Cardiac fibroblast (primary cell): ENCODE data around the gene SLIT2.

Experiments
- DNase-seq, 2 donors: peaks; one replicate each; pipeline versions ENCODE4 v3.0.0 to v3.0.0-alpha.2; 2010; ENCODE audit warnings: low read depth in 2 of 2
- H3K4me3 ChIP-seq, 2 donors: replicated peaks in 1 of 2; 1 replicate in 1 of 2; 2 replicates in 1 of 2; pipeline ENCODE4 v1.5.1; 2011; ENCODE audit warnings: low read depth in 2 of 2, low read length in 2 of 2, mild to moderate bottlenecking in 2 of 2, moderate library complexity in 1 of 2
- TF ChIP-seq, protein P1 (sequence below): IDR thresholded peaks from one replicate; pipeline ENCODE4 v1.5.1; 2011; ENCODE audit warnings: low read depth, mild to moderate bottlenecking, low read length, inconsistent platforms

The SLIT2 gene

DNA sequence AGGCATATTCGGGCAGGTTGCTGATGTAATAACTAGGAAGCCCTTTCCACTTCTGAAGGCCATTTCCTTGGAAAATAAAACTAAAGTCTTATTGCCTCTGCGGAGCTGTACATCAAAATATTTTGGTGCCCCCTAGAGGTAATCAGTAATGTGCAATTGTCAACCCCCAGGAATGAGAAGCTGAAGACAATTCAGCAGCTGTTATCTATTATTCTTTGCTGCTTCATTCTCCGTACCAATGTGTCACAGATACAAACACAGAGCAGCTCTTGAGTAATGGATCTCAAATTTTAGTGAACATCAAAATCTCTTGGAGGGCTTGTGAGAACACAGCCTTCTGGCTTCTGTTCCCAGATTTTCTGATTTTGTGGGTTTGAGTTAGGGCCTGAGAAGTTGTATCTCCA lies 3.5 kb upstream of the SLIT2 start:
- H3K4me3 ChIP-seq: no peak overlapping the region
- TF ChIP-seq, protein P1, sequence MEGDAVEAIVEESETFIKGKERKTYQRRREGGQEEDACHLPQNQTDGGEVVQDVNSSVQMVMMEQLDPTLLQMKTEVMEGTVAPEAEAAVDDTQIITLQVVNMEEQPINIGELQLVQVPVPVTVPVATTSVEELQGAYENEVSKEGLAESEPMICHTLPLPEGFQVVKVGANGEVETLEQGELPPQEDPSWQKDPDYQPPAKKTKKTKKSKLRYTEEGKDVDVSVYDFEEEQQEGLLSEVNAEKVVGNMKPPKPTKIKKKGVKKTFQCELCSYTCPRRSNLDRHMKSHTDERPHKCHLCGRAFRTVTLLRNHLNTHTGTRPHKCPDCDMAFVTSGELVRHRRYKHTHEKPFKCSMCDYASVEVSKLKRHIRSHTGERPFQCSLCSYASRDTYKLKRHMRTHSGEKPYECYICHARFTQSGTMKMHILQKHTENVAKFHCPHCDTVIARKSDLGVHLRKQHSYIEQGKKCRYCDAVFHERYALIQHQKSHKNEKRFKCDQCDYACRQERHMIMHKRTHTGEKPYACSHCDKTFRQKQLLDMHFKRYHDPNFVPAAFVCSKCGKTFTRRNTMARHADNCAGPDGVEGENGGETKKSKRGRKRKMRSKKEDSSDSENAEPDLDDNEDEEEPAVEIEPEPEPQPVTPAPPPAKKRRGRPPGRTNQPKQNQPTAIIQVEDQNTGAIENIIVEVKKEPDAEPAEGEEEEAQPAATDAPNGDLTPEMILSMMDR: peak; percentile 58
- DNase-seq: peak; percentile 85 to 88

DNA sequence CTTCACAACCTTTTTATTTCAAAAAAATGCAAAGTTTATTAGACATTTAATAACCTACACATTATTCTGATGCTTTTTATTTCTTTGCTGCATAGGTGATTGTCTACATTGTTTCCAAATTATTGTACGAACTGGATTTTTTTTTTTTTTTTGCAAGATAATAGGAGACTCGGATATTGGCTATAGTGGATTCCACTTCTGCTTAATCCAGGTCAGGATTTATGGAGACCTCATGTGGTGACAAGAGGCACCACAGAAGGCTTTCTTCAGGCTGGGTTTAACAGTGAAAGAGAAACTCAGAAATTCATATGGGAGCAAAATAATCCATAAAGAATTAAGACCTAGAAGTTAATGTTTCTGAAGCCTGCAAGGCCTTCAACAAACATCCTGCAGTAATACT lies 2.4 kb upstream of the SLIT2 start:
- TF ChIP-seq, protein P1: peak; percentile 75
- H3K4me3 ChIP-seq: no peak overlapping the region
- DNase-seq: peak; percentile 77 to 80

DNA sequence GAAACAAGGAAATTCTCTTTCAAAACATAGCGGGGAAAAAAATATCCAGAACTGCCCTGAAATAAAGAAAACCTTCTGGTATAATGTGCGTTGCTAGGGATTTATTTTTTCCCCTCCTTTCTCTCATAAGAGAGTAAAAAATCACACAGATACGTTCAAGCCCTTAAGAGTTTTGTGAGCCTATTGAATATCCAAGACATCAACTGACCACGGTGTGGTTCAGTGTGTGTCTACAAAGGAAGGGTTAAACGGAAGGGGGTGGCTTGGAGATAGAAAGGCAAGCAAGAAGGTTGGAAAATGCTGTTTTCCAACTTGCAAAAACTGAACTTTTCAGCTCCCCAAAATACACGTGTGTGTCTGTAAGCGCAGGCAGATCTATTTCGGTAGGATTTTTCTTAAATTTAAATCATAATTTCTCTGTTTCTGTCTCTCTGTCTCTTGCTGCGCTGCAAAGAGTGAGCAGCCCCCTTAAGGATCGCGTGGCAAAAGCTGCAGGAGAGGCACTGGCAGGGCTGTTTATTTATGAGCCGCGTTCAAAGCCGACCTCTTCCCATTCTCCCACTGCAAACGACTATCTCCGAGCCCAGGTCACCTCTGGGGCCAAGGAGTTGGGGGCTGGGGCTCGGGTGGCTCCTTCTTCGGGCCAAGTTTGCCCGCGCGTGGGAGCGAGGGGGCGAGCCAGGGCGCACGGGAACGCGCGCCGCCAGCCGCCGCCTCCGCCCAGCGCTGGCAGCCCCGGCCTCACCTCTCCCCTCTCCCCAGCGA lies 492 bp upstream of the SLIT2 start:
- H3K4me3 ChIP-seq: peak overlapping the region; percentile 59 to 72
- DNase-seq: peak in 1 of 2 donors; percentile 36
- TF ChIP-seq, protein P1: no peak

DNA sequence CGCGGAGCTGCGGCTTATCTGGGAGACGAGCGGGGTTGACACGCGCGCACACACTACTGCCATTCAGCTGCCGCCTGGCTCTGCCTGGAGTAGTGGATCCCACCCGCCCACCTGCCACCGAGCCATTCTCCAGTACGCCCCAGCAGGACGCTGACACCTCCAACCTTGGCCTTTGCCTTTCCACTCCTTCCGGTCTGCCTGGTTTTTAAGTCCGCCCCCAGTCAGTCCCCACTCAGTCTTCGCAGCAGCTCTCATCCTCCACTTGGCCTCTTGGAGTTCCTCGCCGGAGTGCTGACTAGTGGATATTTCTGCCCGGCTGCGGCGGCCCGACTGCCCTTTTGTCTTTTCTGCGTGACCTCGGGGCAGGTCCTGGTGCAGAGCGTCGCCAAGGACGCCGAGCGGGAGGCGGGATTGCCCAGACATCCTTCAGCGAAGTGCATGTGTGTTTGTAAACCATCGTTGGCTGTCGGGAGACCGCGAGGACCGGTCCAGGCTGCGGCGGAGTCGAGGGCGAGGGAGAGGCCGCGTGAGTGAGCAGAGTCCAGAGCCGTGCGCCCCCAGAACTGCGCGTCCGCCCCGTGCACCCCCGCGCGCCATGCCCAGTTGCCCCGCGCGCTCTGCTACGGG lies 1.1 kb downstream of the SLIT2 start:
- TF ChIP-seq, protein P1: no peak
- DNase-seq: peak; percentile 53 to 60

DNA sequence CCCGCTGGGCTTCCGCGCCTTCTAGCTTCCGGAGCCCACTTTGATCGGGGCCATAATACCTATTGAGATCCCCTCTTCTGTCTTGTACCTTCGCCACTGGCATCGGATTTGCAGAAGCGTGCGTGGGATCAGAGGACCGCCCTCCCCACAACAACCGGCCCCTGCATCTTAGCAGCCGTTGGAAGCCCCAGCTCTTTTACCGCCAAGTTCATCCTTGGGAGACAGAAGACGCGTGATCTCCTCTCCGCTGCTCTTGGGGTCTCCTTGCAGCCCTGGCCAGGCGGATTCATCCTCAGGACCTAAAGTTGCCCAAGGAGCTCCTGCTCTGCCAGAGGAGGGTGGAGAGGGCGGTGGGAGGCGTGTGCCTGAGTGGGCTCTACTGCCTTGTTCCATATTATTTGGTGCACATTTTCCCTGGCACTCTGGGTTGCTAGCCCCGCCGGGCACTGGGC lies 1.6 kb downstream of the SLIT2 start:
- TF ChIP-seq, protein P1: no peak
- H3K4me3 ChIP-seq: peak overlapping the region; percentile 59 to 72
- peak; percentile 20 to 43 for DNase-seq

More for the DNA sequence above, 1.1 kb downstream of the SLIT2 start:
- peak overlapping the region; percentile 59 to 72 for H3K4me3 ChIP-seq

DNA sequence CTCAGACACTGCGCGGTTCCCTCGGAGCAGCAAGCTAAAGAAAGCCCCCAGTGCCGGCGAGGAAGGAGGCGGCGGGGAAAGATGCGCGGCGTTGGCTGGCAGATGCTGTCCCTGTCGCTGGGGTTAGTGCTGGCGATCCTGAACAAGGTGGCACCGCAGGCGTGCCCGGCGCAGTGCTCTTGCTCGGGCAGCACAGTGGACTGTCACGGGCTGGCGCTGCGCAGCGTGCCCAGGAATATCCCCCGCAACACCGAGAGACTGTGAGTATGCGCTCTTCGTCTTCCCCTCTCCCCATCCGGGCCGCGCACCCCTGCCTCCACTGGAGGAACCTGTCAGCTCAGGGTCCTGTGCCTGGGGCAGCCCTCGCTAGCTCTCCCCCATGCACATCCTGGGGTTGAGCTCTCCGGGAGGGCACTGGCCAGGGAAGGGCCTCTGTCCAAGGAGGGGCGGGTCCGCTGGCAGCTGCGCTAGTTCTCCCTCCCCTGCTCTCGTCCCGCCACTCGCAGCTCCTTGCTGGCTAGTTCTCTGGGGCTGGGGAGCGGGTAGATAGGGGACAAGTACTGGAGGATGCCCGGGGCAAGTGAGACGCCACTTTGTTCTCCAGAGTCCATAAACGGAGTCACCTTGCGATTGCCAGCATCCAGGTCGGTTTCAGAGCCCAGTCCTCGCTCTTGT lies 2.2 kb downstream of the SLIT2 start:
- H3K4me3 ChIP-seq: peak overlapping the region; percentile 59 to 72
- DNase-seq: peak; percentile 41 to 52
- TF ChIP-seq, protein P1: no peak
